WTC11 (cell line): ENCODE results near the gene ATF6B. TPM values are rescaled to one million over a fixed set of nuclear protein-coding genes. Genes with fewer than 3 reads are reported as not detected.

ENCODE experiments used
- ATAC-seq: fragments of 200-7000 bp; cut with Tn5 transposase; 2 replicates; pipeline ENCODE4 v1.10.0; 2021; ENCODE audit warnings: mild to moderate bottlenecking, moderate library complexity
- CTCF ChIA-PET: fragments of 300-600 bp; sonication (Branson Sonifier 250); formaldehyde crosslinking; loops from one replicate; lab custom pipeline; 2021; ENCODE audit warnings: antibody characterized with exemption; lab: Charles Lee
- POLR2A ChIA-PET: fragments of 350-600 bp; sonication (Branson Sonifier 250); formaldehyde crosslinking; loops from one replicate; lab custom pipeline; 2021; ENCODE audit warnings: antibody characterized with exemption; lab: Charles Lee
- DNase-seq: peaks from one replicate; pipeline ENCODE4 v3.0.0; 2021; ENCODE audit warnings: low spot score
- H3K27ac Mint-ChIP-seq: 2 replicates; pipeline ENCODE4 v1.8.0; 2021; ENCODE audit warnings: mixed read lengths
- H3K27me3 Mint-ChIP-seq: 2 replicates; pipeline ENCODE4 v1.8.0; 2021; ENCODE audit warnings: low read depth, mild to moderate bottlenecking, moderate library complexity, mixed read lengths
- H3K36me3 Mint-ChIP-seq: 2 replicates; pipeline ENCODE4 v1.8.0; 2021; ENCODE audit warnings: mixed read lengths
- H3K4me1 Mint-ChIP-seq: 2 replicates; pipeline ENCODE4 v1.8.0; 2022; ENCODE audit warnings: mixed read lengths
- H3K4me3 Mint-ChIP-seq: 2 replicates; pipeline ENCODE4 v1.8.0; 2021; ENCODE audit warnings: mild to moderate bottlenecking, moderate library complexity, mixed read lengths
- H3K9me3 Mint-ChIP-seq: 2 replicates; pipeline ENCODE4 v1.8.0; 2021; ENCODE audit warnings: mixed read lengths
- AFF4 ChIP-seq: sonication (generic); formaldehyde crosslinking; IDR thresholded peaks from 2 replicates; pipeline ENCODE4 v1.8.1; 2023; ENCODE audit warnings: mild to moderate bottlenecking, missing genetic modification reagents, borderline replicate concordance
- ARID4B ChIP-seq: sonication (generic); formaldehyde crosslinking; IDR thresholded peaks from 2 replicates; pipeline ENCODE4 v1.8.0; 2023; ENCODE audit warnings: missing genetic modification reagents, mild to moderate bottlenecking, borderline replicate concordance
- ELF4 ChIP-seq: sonication (generic); formaldehyde crosslinking; IDR thresholded peaks from 2 replicates; pipeline ENCODE4 v1.8.1; 2022; ENCODE audit warnings: low read depth, mild to moderate bottlenecking, moderate library complexity, missing genetic modification reagents
- EMX1 ChIP-seq: fragments of 250-450 bp; sonication (Bioruptor Pico); IDR thresholded peaks from 2 replicates; pipeline ENCODE4 v1.8.0; 2021; ENCODE audit warnings: mild to moderate bottlenecking
- KAT7 ChIP-seq: sonication (generic); formaldehyde crosslinking; IDR thresholded peaks from 2 replicates; pipeline ENCODE4 v1.8.1; 2023; ENCODE audit warnings: missing genetic modification reagents, mild to moderate bottlenecking, borderline replicate concordance
- NFE2L1 ChIP-seq: sonication (generic); formaldehyde crosslinking; IDR thresholded peaks from 2 replicates; pipeline ENCODE4 v1.8.1; 2023; ENCODE audit warnings: missing genetic modification reagents
- NR1H2 ChIP-seq: sonication (generic); formaldehyde crosslinking; IDR thresholded peaks from 2 replicates; pipeline ENCODE4 v1.9.0; 2021; ENCODE audit warnings: mild to moderate bottlenecking, moderate library complexity, missing genetic modification reagents
- NR3C1 ChIP-seq: sonication (generic); formaldehyde crosslinking; conservative IDR thresholded peaks from 2 replicates; pipeline ENCODE4 v1.8.1; 2023; ENCODE audit warnings: low read depth, mild to moderate bottlenecking, missing genetic modification reagents
- PRDM15 ChIP-seq: sonication (generic); formaldehyde crosslinking; IDR thresholded peaks from 2 replicates; pipeline ENCODE4 v1.8.0; 2022; ENCODE audit warnings: missing genetic modification reagents
- PRRX2 ChIP-seq: fragments of 250-450 bp; sonication (Bioruptor Pico); IDR thresholded peaks from 2 replicates; pipeline ENCODE4 v1.8.0; 2021; ENCODE audit warnings: mild to moderate bottlenecking
- TP53 ChIP-seq: sonication (generic); formaldehyde crosslinking; IDR thresholded peaks from 2 replicates; pipeline ENCODE4 v1.8.1; 2023; ENCODE audit warnings: mild to moderate bottlenecking, missing genetic modification reagents
- USF2 ChIP-seq: sonication (generic); formaldehyde crosslinking; IDR thresholded peaks from 2 replicates; pipeline ENCODE4 v1.8.1; 2023; ENCODE audit warnings: mild to moderate bottlenecking, missing genetic modification reagents, moderate library complexity
- ZNF121 ChIP-seq: sonication (generic); formaldehyde crosslinking; IDR thresholded peaks from 2 replicates; pipeline ENCODE4 v1.8.0; 2023; ENCODE audit warnings: missing genetic modification reagents
- ZNF138 ChIP-seq: sonication (generic); formaldehyde crosslinking; conservative IDR thresholded peaks from 2 replicates; pipeline ENCODE4 v1.8.1; 2022; ENCODE audit warnings: mild to moderate bottlenecking, moderate library complexity, missing genetic modification reagents
- ZNF281 ChIP-seq: sonication (generic); formaldehyde crosslinking; IDR thresholded peaks from 2 replicates; pipeline ENCODE4 v1.8.0; 2023; ENCODE audit warnings: mild to moderate bottlenecking, missing genetic modification reagents
- ZNF317 ChIP-seq: sonication (generic); formaldehyde crosslinking; IDR thresholded peaks from 2 replicates; pipeline ENCODE4 v1.8.1; 2023; ENCODE audit warnings: low read depth, mild to moderate bottlenecking, moderate library complexity, missing genetic modification reagents, borderline replicate concordance
- ZNF396 ChIP-seq: fragments of 250-450 bp; sonication (Bioruptor Pico); IDR thresholded peaks from 2 replicates; pipeline ENCODE4 v1.8.0; 2021; ENCODE audit warnings: mild to moderate bottlenecking, moderate library complexity, borderline replicate concordance
- ZNF425 ChIP-seq: fragments of 250-450 bp; sonication (Bioruptor Pico); conservative IDR thresholded peaks from 2 replicates; pipeline ENCODE4 v1.9.0; 2021; ENCODE audit warnings: mild to moderate bottlenecking
- total RNA-seq: library from RNA; stranded (reverse); gene quantifications from 3 replicates; pipeline ENCODE4 v1.2.3, GENCODE V29; 2021

ATF6B gene
- total RNA-seq, 1 experiment from 2014 or later = 47.5 TPM

- no peak for TF ChIP-seq PRDM15 (CRISPR knock-in tag)
These were observed 19.9 kb downstream of the ATF6B start (continued) for GRCh38 chr6:32108094-32108627.

GRCh38 chr6:32107406-32107805, 20.6 kb downstream of the ATF6B start:
- H3K27me3 Mint-ChIP-seq = peaks cover 29% of the 10 kb centered on the region
- CTCF ChIA-PET = interaction anchor here (1.0 to 1.8 kb wide), 6 partner anchors 10 to 61 kb away, joined by 3 to 6 read pairs (median 4); no protein-coding TSS in a partner anchor
- TF ChIP-seq ZNF425 (no peak), ZNF317 (CRISPR knock-in tag) (no peak), NR3C1 (CRISPR knock-in tag) (no peak), ZNF121 (CRISPR knock-in tag) (no peak), NR1H2 (no peak), PRRX2 (CRISPR knock-in tag) (no peak), AFF4 (CRISPR knock-in tag) (no peak), ZNF281 (CRISPR knock-in tag) (no peak), ZNF396 (CRISPR knock-in tag) (no peak), EMX1 (no peak), TP53 (CRISPR knock-in tag) (no peak), KAT7 (no peak), ARID4B (CRISPR knock-in tag) (no peak), NFE2L1 (CRISPR knock-in tag) (no peak), ZNF138 (CRISPR knock-in tag) (no peak), ELF4 (CRISPR knock-in tag) (no peak), USF2 (no peak)

More at GRCh38 chr6:32107406-32107805, 20.6 kb downstream of the ATF6B start:
- no peak overlapping the region; the same call in 1 of the 2 replicates for H3K4me3 Mint-ChIP-seq
- POLR2A ChIA-PET = no interaction called here
- ATAC-seq (no peak), DNase-seq (no peak)
- no peaks in the 10 kb centered on the region for H3K36me3 Mint-ChIP-seq
- peaks cover 20% of the 10 kb centered on the region for H3K4me1 Mint-ChIP-seq
- no peak overlapping the region for H3K27ac Mint-ChIP-seq
- peaks cover 4% of the 10 kb centered on the region for H3K9me3 Mint-ChIP-seq
